H1 (cell line): Measurements from ENCODE around the gene DPYSL3. TPM values are rescaled to one million over a fixed set of nuclear protein-coding genes. Genes with fewer than 3 reads are reported as not detected.

Source experiments
- CTCF ChIA-PET: fragments of 300-600 bp; sonication (Branson Sonifier 250); formaldehyde crosslinking; loops from one replicate; lab custom pipeline; 2021; ENCODE audit not compliant: partially characterized antibody; lab: Charles Lee
- POLR2A ChIA-PET: fragments of 300-600 bp; sonication (Branson Sonifier 250); formaldehyde crosslinking; loops from one replicate; lab custom pipeline; 2021; ENCODE audit warnings: inconsistent platforms; ENCODE audit not compliant: partially characterized antibody; lab: Charles Lee
- DNase-seq, 2 experiments: peaks; one replicate each; pipeline versions ENCODE4 v3.0.0 to v3.0.0-alpha.2; 2010 to 2022; ENCODE audit warnings: low spot score in 2 of 2, low read depth in 1 of 2, mixed read lengths in 1 of 2
- FAIRE-seq: peaks from 2 replicates; lab custom pipeline; 2011; peaks lifted over from hg19 to GRCh38; lab: Jason Lieb, UNC
- H2AFZ ChIP-seq: 2 replicates; pipeline ENCODE4 v1.8.1; 2012; ENCODE audit warnings: low read length, inconsistent platforms
- H2AK5ac ChIP-seq: 2 replicates; pipeline ENCODE4 v1.6.1; 2013; ENCODE audit warnings: low read depth, low read length
- H2BK120ac ChIP-seq: replicated peaks from 2 replicates; pipeline ENCODE3; 2013; ENCODE audit warnings: low read depth, low read length, inconsistent platforms
- H2BK12ac ChIP-seq: 2 replicates; pipeline ENCODE4 v1.6.1; 2013; ENCODE audit warnings: low read depth, low read length
- H2BK15ac ChIP-seq: 2 replicates; pipeline ENCODE4 v1.6.1; 2013; ENCODE audit warnings: low read length
- H2BK20ac ChIP-seq: 2 replicates; pipeline ENCODE4 v1.6.1; 2013; ENCODE audit warnings: low read length
- H2BK5ac ChIP-seq: 2 replicates; pipeline ENCODE4 v1.6.1; 2013; ENCODE audit warnings: low read depth, low read length
- H3K14ac ChIP-seq: 2 replicates; pipeline ENCODE4 v1.6.1; 2013; ENCODE audit warnings: inconsistent platforms; ENCODE audit not compliant: insufficient read length
- H3K18ac ChIP-seq: 2 replicates; pipeline ENCODE4 v1.6.1; 2013; ENCODE audit warnings: low read length; ENCODE audit errors: extremely low read depth
- H3K23ac ChIP-seq: 2 replicates; pipeline ENCODE4 v1.6.1; 2013; ENCODE audit warnings: inconsistent platforms; ENCODE audit not compliant: insufficient read length
- H3K23me2 ChIP-seq: 2 replicates; pipeline ENCODE4 v1.6.1; 2013; ENCODE audit warnings: low read depth, low read length
- H3K27ac ChIP-seq: 2 replicates; pipeline ENCODE4 v1.6.1; 2011; ENCODE audit warnings: low read depth, low read length, inconsistent platforms
- H3K27me3 ChIP-seq, 4 experiments: replicated peaks in 1 of 4; 1 replicate in 1 of 4; 2 replicates in 3 of 4; pipeline versions ENCODE4 v1.6.1 to v1.8.1; 2011 to 2013; ENCODE audit warnings: low read length in 3 of 4, mild to moderate bottlenecking in 3 of 4, inconsistent platforms in 2 of 4, mixed read lengths in 2 of 4, moderate library complexity in 1 of 4; ENCODE audit not compliant: control insufficient read depth in 3 of 4, insufficient read depth in 3 of 4; ENCODE audit errors: extremely low read depth in 1 of 4
- H3K36me3 ChIP-seq, 4 experiments: 2 replicates each; pipeline versions ENCODE4 v1.6.1 to v1.8.1; 2011 to 2013; ENCODE audit warnings: mild to moderate bottlenecking in 4 of 4, low read length in 3 of 4, moderate library complexity in 2 of 4, control low read depth in 1 of 4, inconsistent platforms in 1 of 4; ENCODE audit not compliant: insufficient read depth in 4 of 4, control insufficient read depth in 2 of 4
- H3K4ac ChIP-seq: replicated peaks from 2 replicates; pipeline ENCODE3; 2013; ENCODE audit warnings: low read length, low read depth, mixed read lengths, inconsistent platforms; ENCODE audit not compliant: insufficient read length
- H3K4me1 ChIP-seq, 4 experiments: replicated peaks in 1 of 4; 1 replicate in 1 of 4; 2 replicates in 3 of 4; pipeline versions ENCODE4 v1.6.1 to v1.8.1; 2011 to 2013; ENCODE audit warnings: low read length in 3 of 4, inconsistent platforms in 2 of 4, mixed read lengths in 1 of 4; ENCODE audit not compliant: insufficient read depth in 4 of 4, control insufficient read depth in 3 of 4
- H3K4me2 ChIP-seq, 2 experiments: 2 replicates each; pipeline versions ENCODE4 v1.6.1 to v1.8.1; 2011 to 2013; ENCODE audit warnings: low read depth in 2 of 2, low read length in 2 of 2, control low read depth in 1 of 2, inconsistent platforms in 1 of 2, mild to moderate bottlenecking in 1 of 2; ENCODE audit not compliant: insufficient read depth in 1 of 2
- H3K4me3 ChIP-seq, 4 experiments: fragments of 200-600, 300-600 bp in 1 of 4; sonication (generic), shearing (Covaris generic), sonication (Bioruptor Twin) in 1 of 4; 2 replicates each; pipeline versions ENCODE4 v1.5.1 to v1.8.1; 2011 to 2016; ENCODE audit warnings: low read length in 4 of 4, low read depth in 3 of 4, control low read depth in 2 of 4, inconsistent platforms in 2 of 4, mild to moderate bottlenecking in 2 of 4, mixed read lengths in 1 of 4, moderate library complexity in 1 of 4; ENCODE audit not compliant: insufficient read depth in 2 of 4; ENCODE audit errors: extremely low read depth in 1 of 4
- H3K56ac ChIP-seq: replicated peaks from 2 replicates; pipeline ENCODE3; 2013; ENCODE audit warnings: low read depth, mild to moderate bottlenecking, mixed read lengths, low read length, inconsistent platforms; ENCODE audit not compliant: insufficient read length
- H3K79me1 ChIP-seq: 2 replicates; pipeline ENCODE4 v1.6.1; 2013; ENCODE audit warnings: low read depth, low read length, control low read depth
- H3K79me2 ChIP-seq, 2 experiments: 2 replicates each; pipeline versions ENCODE4 v1.6.1 to v1.8.1; 2012 to 2013; ENCODE audit warnings: low read length in 2 of 2, mild to moderate bottlenecking in 2 of 2, inconsistent platforms in 1 of 2; ENCODE audit not compliant: insufficient read depth in 2 of 2, control insufficient read depth in 1 of 2
- H3K9ac ChIP-seq, 4 experiments: replicated peaks in 1 of 4; 1 replicate in 1 of 4; 2 replicates in 3 of 4; pipeline versions ENCODE4 v1.6.1 to v1.8.1; 2011 to 2013; ENCODE audit warnings: low read depth in 3 of 4, low read length in 3 of 4, control low read depth in 2 of 4, mild to moderate bottlenecking in 2 of 4, moderate library complexity in 2 of 4, inconsistent platforms in 1 of 4; ENCODE audit errors: extremely low read depth in 1 of 4
- H3K9me3 ChIP-seq, 2 experiments: 2 replicates each; pipeline versions ENCODE4 v1.6.1 to v1.8.1; 2012 to 2013; ENCODE audit warnings: mild to moderate bottlenecking in 2 of 2, moderate library complexity in 2 of 2, control low read depth in 1 of 2, inconsistent platforms in 1 of 2, low read depth in 1 of 2, low read length in 1 of 2, mixed read lengths in 1 of 2; ENCODE audit not compliant: insufficient read depth in 2 of 2
- H4K20me1 ChIP-seq, 2 experiments: replicated peaks in 1 of 2; 2 replicates each; pipeline versions ENCODE3 to v1.8.1; 2011 to 2013; ENCODE audit warnings: inconsistent platforms in 2 of 2, low read length in 2 of 2, mild to moderate bottlenecking in 1 of 2; ENCODE audit not compliant: insufficient read depth in 2 of 2, control insufficient read depth in 1 of 2
- H4K5ac ChIP-seq: 2 replicates; pipeline ENCODE4 v1.6.1; 2013; ENCODE audit warnings: low read length, low read depth, mixed read lengths, inconsistent platforms; ENCODE audit not compliant: insufficient read length
- H4K8ac ChIP-seq: 2 replicates; pipeline ENCODE4 v1.8.0; 2013; ENCODE audit warnings: mild to moderate bottlenecking, moderate library complexity, low read length, inconsistent platforms; ENCODE audit not compliant: insufficient read depth; ENCODE audit errors: extremely low read depth
- H4K91ac ChIP-seq: replicated peaks from 2 replicates; pipeline ENCODE3; 2013; ENCODE audit warnings: low read length, mixed read lengths, inconsistent platforms; ENCODE audit not compliant: insufficient read length
- BACH1 ChIP-seq: IDR thresholded peaks from 2 replicates; pipeline ENCODE4 v1.6.1; 2012; ENCODE audit warnings: low read length, improper control_type of control experiment
- CREB1 ChIP-seq: IDR thresholded peaks from 2 replicates; pipeline ENCODE4 v1.6.1; 2012; ENCODE audit warnings: inconsistent platforms
- EZH2 ChIP-seq: fragments of 200-600 bp; sonication (generic); IDR thresholded peaks from 2 replicates; pipeline ENCODE4 v1.7.1; 2012; ENCODE audit warnings: low read depth, mild to moderate bottlenecking, moderate library complexity, low read length, inconsistent platforms; ENCODE audit not compliant: severe bottlenecking
- HDAC2 ChIP-seq, 2 experiments: fragments of 300-600 bp in 1 of 2; sonication (generic) in 1 of 2; IDR thresholded peaks; 2 replicates each; pipeline ENCODE4 v1.6.1; 2011 to 2012; ENCODE audit warnings: low read depth in 2 of 2, low read length in 2 of 2, mild to moderate bottlenecking in 2 of 2, moderate library complexity in 2 of 2, borderline replicate concordance in 1 of 2, inconsistent platforms in 1 of 2
- JUND ChIP-seq: IDR thresholded peaks from 2 replicates; pipeline ENCODE4 v1.6.1; 2011; ENCODE audit warnings: mild to moderate bottlenecking, improper control_type of control experiment, low read length
- MAFK ChIP-seq: IDR thresholded peaks from 2 replicates; pipeline ENCODE4 v1.6.1; 2012; ENCODE audit warnings: low read depth, mild to moderate bottlenecking, improper control_type of control experiment, low read length
- SAP30 ChIP-seq: fragments of 300-600 bp; sonication (generic); IDR thresholded peaks from 2 replicates; pipeline ENCODE4 v1.7.1; 2012; ENCODE audit warnings: low read length, moderate library complexity, mild to moderate bottlenecking, inconsistent platforms; ENCODE audit not compliant: insufficient read depth, insufficient replicate concordance
- SUZ12 ChIP-seq: fragments of 200-600 bp; sonication (generic); IDR thresholded peaks from 2 replicates; pipeline ENCODE4 v1.6.1; 2012; ENCODE audit warnings: mild to moderate bottlenecking, inconsistent platforms, low read length, moderate library complexity, mixed read lengths
- TAF7 ChIP-seq: optimal IDR thresholded peaks from 2 replicates; pipeline ENCODE3; 2011; ENCODE audit warnings: low read depth, mild to moderate bottlenecking, inconsistent platforms, low read length, moderate library complexity, borderline replicate concordance
- whole genome bisulfite sequencing, 2 experiments: shearing (Covaris generic) in 1 of 2; methylation state at CpG; one replicate each; pipeline versions ENCODE4 v1.1.6 to v1.1.7; 2013 to 2015; ENCODE audit warnings: low lambda C conversion rate in 2 of 2, mixed read lengths in 2 of 2, inconsistent platforms in 1 of 2, low coverage in 1 of 2, missing lambda C conversion rate in 1 of 2; ENCODE audit not compliant: insufficient replicate concordance in 2 of 2, insufficient coverage in 1 of 2, insufficient read length in 1 of 2; ENCODE audit errors: extremely low coverage in 1 of 2, missing lambda C conversion rate in 1 of 2; 5-methylcytosine and 5-hydroxymethylcytosine counted together
- polyA plus RNA-seq, 7 experiments: library from polyadenylated mRNA; depleted of rRNA in 3 of 7; stranded (reverse) in 5 of 7; unstranded in 2 of 7; fragments of >200 nt in 5 of 7; fragments of 200-250 nt in 2 of 7; gene quantifications; 1 replicate in 5 of 7; 2 replicates in 1 of 7; 4 replicates in 1 of 7; pipeline versions ENCODE4 v1.2.1 to v1.2.3, GENCODE V29; 2011 to 2013; ENCODE audit warnings: missing spikeins in 2 of 7, mixed read lengths in 2 of 7
- total RNA-seq: library from RNA; stranded (reverse); fragmentation: NEBNext Ultra II Directional; extraction: Animal tissue kit (Norgen Biotek cat#: 25700); gene quantifications from 2 replicates; pipeline ENCODE4 v1.2.1, GENCODE V29; 2021
- TF ChIP-seq, protein P1 (sequence below), 3 experiments: IDR thresholded peaks; 1 replicate in 2 of 3; 2 replicates in 1 of 3; pipeline versions ENCODE4 v1.5.1 to v1.6.1; 2011; ENCODE audit warnings: low read length in 3 of 3, mild to moderate bottlenecking in 3 of 3, inconsistent platforms in 2 of 3, low read depth in 1 of 3, moderate library complexity in 1 of 3; ENCODE audit not compliant: insufficient read depth in 1 of 3; ENCODE audit errors: control extremely low read depth in 1 of 3

Gene DPYSL3
- total and polyA plus RNA-seq, 2 of the 8 experiments (the other 6 are each of a cell fraction or from before 2014, with no cell fraction given), result 268 to 387 TPM

- Histone ChIP-seq H2AK5ac (no peak overlapping the region), H3K4me3 (no peak overlapping the region), H3K18ac (no peak overlapping the region), H2AFZ (no peak overlapping the region), H4K8ac (peak overlapping the region; percentile 53; the same call in 1 of the 2 replicates), H3K4me2 (no peak overlapping the region), H3K27me3 (no peaks in the 10 kb centered on the region), H3K4me1 (no peaks in the 10 kb centered on the region), H4K91ac (no peak overlapping the region), H3K79me1 (no peaks in the 10 kb centered on the region; the same call in 1 of the 2 replicates), H4K20me1 (peaks cover 2 to 6% of the 10 kb centered on the region in 2 experiments), H3K79me2 (no peaks in the 10 kb centered on the region; a peak in 1 of 4 replicates), H2BK20ac (no peak overlapping the region), H4K5ac (no peak overlapping the region), H3K4ac (no peak overlapping the region), H3K14ac (no peak overlapping the region), H3K9me3 (no peaks in the 10 kb centered on the region), H3K36me3 (peaks cover 69 to 97% (median 92%) of the 10 kb centered on the region in 4 experiments), H2BK12ac (no peak overlapping the region), H3K23me2 (no peaks in the 10 kb centered on the region), H2BK5ac (no peak overlapping the region), H3K23ac (no peak overlapping the region), H3K27ac (peak overlapping the region; percentile 31; the same call in 1 of the 2 replicates), H3K9ac (no peak overlapping the region), H3K56ac (no peak overlapping the region), H2BK15ac (no peak overlapping the region), H2BK120ac (no peak overlapping the region)
- DNase-seq (no peak), FAIRE-seq (no peak)
- 94% methylated on average over 8 of the region's 8 CpGs; no CpG with 5 or more reads in 1 of the 2 experiments for WGBS, 2 experiments
- ChIA-PET CTCF (interaction anchor here (0.6 to 3.5 kb wide), 5 partner anchors 10 to 183 kb away, joined by 3 to 23 read pairs (median 3); no protein-coding TSS in a partner anchor), POLR2A (interaction anchor here (1.3 to 2.9 kb wide), 2 partner anchors 10 to 18 kb away, joined by 6 to 12 read pairs; no protein-coding TSS in a partner anchor)
- TF ChIP-seq MAFK (no peak), SAP30 (no peak), CREB1 (no peak), SUZ12 (no peak), TAF7 (no peak), EZH2 (no peak), HDAC2 (IDR thresholded peaks at IDR 0.05; ENCODE audit: borderline replicate concordance in 1 of 2, low read depth in 2 of 2, low read length in 2 of 2) (no peak), JUND (no peak), BACH1 (no peak)
- TF ChIP-seq, protein P1, sequence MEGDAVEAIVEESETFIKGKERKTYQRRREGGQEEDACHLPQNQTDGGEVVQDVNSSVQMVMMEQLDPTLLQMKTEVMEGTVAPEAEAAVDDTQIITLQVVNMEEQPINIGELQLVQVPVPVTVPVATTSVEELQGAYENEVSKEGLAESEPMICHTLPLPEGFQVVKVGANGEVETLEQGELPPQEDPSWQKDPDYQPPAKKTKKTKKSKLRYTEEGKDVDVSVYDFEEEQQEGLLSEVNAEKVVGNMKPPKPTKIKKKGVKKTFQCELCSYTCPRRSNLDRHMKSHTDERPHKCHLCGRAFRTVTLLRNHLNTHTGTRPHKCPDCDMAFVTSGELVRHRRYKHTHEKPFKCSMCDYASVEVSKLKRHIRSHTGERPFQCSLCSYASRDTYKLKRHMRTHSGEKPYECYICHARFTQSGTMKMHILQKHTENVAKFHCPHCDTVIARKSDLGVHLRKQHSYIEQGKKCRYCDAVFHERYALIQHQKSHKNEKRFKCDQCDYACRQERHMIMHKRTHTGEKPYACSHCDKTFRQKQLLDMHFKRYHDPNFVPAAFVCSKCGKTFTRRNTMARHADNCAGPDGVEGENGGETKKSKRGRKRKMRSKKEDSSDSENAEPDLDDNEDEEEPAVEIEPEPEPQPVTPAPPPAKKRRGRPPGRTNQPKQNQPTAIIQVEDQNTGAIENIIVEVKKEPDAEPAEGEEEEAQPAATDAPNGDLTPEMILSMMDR (IDR thresholded peaks at IDR 0.05; ENCODE audit: control extremely low read depth in 1 of 3, insufficient read depth in 1 of 3, low read depth in 1 of 3, low read length in 3 of 3), result no peak
Measured at GRCh38 chr5:147407094-147407681, 102.7 kb downstream of the DPYSL3 start.
